Vagina (tissue), 2 donors: ENCODE data around the gene ADAM30.

ENCODE experiments used
- CTCF ChIP-seq, 3 experiments: fragments of 450-650 bp in 2 of 3; fragments of 200-600 bp in 1 of 3; sonication (generic) in 1 of 3; IDR thresholded peaks; one replicate each; pipeline ENCODE4 v1.5.1; 2017 to 2019; ENCODE audit warnings: antibody characterized with exemption in 3 of 3, mild to moderate bottlenecking in 2 of 3, moderate library complexity in 2 of 3
- POLR2A ChIP-seq, 2 donors: fragments of 450-650 bp; IDR thresholded peaks; one replicate each; pipeline ENCODE4 v1.6.1; 2017; ENCODE audit warnings: antibody characterized with exemption in 2 of 2, mild to moderate bottlenecking in 2 of 2, moderate library complexity in 2 of 2
- POLR2AphosphoS5 ChIP-seq, 2 donors: sonication (generic); formaldehyde crosslinking; IDR thresholded peaks; one replicate each; pipeline ENCODE4 v1.9.0; 2017; ENCODE audit warnings: antibody characterized with exemption in 2 of 2, mild to moderate bottlenecking in 2 of 2, low read depth in 1 of 2; ENCODE audit not compliant: insufficient read depth in 1 of 2

DNA sequence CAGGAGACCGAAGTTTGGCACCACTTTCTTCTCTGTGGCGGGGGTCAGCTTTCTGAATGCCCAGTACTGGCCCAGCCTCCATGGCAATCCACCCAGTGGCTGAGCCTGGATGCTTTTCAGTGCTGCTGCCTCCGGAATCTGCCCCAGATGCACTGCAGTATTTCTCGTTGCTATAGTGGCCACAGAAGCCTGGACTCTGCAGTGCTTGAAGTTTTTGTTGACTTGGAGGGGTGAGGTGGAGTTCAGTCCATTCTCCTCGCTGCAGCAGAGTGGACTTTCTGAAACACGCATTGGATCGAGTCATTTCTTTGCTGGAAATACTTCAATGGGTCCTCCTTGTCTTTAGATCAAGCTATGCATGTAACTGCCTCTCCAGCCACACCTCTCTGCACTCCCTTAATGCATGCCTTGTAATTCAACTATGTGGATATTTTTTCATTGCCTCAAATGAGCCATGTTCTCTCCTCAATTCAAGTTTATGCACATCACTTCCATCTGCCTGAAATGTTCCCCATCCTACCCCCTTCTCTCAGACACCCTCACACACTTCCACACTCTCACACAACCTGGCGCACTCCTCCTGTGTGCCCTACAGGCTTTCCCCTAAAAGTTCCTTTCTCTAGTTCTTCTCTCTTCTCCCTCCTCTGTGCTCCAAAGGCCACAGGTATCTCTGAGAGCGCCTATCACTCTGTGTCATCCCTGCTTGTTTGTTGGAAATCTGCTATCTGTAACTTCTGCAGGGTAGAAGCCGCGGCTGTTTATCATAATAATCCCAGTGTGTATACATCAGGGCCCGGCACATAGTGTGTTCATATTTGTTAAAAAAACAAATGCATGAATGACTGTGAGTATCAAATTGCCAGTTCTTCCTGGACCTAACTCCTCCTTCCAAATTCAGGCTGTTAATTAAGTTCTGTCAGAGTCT, 16.5 kb downstream of the ADAM30 start:
- TF ChIP-seq POLR2A (IDR thresholded peaks at IDR 0.05), result no peak
- no peak for TF ChIP-seq CTCF (IDR thresholded peaks at IDR 0.05)
- no peak for TF ChIP-seq POLR2AphosphoS5 (IDR thresholded peaks at IDR 0.05; ENCODE audit: insufficient read depth in 1 of 2, low read depth in 1 of 2)
